Thyroid gland (tissue), 4 donors: ENCODE results near the gene AARSD1. TPM values are rescaled to one million over a fixed set of nuclear protein-coding genes. Genes with fewer than 3 reads are reported as not detected.

ENCODE experiments used
- DNase-seq, 2 donors: peaks; one replicate each; pipeline ENCODE4 v3.0.0-alpha.2; 2019
- H3K27ac ChIP-seq, 3 donors: fragments of 200-600 bp; sonication (generic); 1 replicate in 2 of 3; 2 replicates in 1 of 3; pipeline ENCODE4 v1.5.1; 2016 to 2019; ENCODE audit warnings: mild to moderate bottlenecking in 1 of 3, moderate library complexity in 1 of 3
- H3K27me3 ChIP-seq: fragments of 200-600 bp; sonication (generic); one replicate; pipeline ENCODE4 v1.5.1; 2019
- H3K36me3 ChIP-seq, 2 donors: fragments of 200-600 bp; sonication (generic); one replicate each; pipeline ENCODE4 v1.5.1; 2016 to 2019
- H3K4me1 ChIP-seq, 2 donors: fragments of 200-600 bp; sonication (generic); one replicate each; pipeline ENCODE4 v1.5.1; 2017 to 2019
- H3K4me3 ChIP-seq, 3 donors: fragments of 200-600 bp; sonication (generic); replicated peaks in 1 of 3; 1 replicate in 2 of 3; 2 replicates in 1 of 3; pipeline ENCODE4 v1.5.1; 2016; ENCODE audit warnings: mild to moderate bottlenecking in 1 of 3
- H3K9me3 ChIP-seq: fragments of 200-600 bp; sonication (generic); one replicate; pipeline ENCODE4 v1.5.1; 2017
- POLR2A ChIP-seq, 2 donors: fragments of 450-650 bp; IDR thresholded peaks; one replicate each; pipeline ENCODE4 v1.6.1; 2017; ENCODE audit warnings: antibody characterized with exemption in 2 of 2, mild to moderate bottlenecking in 2 of 2, moderate library complexity in 1 of 2
- WGBS, 2 donors: methylation state at CpG; one replicate each; pipeline ENCODE4 v1.1.5; 2017; 5-methylcytosine and 5-hydroxymethylcytosine counted together
- intact Hi-C: fragments of 100-400 bp; cut with DNase I; formaldehyde crosslinking; loops from one replicate; pipeline ENCODE4 v1.15.1; 2023
- total RNA-seq, 4 donors: library from RNA; depleted of rRNA; stranded (reverse); fragments of >200 nt; gene quantifications; one replicate each; pipeline ENCODE4 v1.2.3, GENCODE V29; 2016
- TF ChIP-seq, protein P1 (sequence below), 6 experiments: fragments of 200-600 bp in 3 of 6; fragments of 450-650 bp in 3 of 6; sonication (generic) in 3 of 6; IDR thresholded peaks; one replicate each; pipeline ENCODE4 v1.5.1; 2016 to 2019; ENCODE audit warnings: antibody characterized with exemption in 6 of 6, mild to moderate bottlenecking in 2 of 6, inconsistent platforms in 1 of 6, moderate library complexity in 1 of 6

Gene AARSD1
- 10 to 100 TPM; 25.6 to 37.9 (median 32.5) TPM for total RNA-seq

DNA sequence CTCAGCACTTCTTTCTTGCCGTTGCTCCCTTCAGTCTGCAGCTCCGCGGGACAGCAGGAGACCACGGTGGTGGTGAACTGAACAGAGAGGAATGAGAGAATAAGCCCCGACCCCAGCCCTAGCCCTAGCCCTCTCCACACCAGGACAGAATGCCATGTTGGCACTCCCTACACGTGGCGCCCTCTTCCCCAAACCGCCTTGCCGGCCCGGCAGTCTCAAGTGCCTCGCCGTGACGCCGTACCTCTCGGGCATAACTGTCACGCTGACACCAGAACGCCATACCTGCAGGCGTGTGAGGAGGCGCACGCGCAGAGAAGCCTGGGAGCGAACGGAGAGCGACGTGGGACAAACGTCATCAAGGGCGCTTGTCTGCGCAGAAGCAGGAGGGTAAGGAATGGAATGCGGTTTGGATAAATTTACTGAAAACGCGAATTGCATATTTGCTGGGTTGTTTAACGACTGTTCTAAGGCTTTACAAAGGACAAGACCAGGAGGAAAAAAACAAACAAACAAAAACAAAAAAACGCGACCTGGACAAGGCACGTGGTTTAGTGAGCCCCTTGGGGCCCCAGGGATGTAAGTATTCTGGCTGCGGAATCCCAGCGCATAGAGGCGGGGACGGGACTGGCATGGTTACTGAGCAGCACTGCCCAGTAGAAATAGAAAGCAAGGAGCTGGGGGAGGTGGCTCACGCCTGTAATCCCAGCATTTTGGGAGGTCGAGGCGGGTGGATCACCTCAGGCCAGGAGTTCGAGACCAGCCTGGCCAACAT, at the start of gene AARSD1:
TSS of gene AARSD1 (minus strand) at position 294 of the 772 bp plus-strand sequence. CDS start at position 280, 14 bp downstream.
- TF ChIP-seq, protein P1, sequence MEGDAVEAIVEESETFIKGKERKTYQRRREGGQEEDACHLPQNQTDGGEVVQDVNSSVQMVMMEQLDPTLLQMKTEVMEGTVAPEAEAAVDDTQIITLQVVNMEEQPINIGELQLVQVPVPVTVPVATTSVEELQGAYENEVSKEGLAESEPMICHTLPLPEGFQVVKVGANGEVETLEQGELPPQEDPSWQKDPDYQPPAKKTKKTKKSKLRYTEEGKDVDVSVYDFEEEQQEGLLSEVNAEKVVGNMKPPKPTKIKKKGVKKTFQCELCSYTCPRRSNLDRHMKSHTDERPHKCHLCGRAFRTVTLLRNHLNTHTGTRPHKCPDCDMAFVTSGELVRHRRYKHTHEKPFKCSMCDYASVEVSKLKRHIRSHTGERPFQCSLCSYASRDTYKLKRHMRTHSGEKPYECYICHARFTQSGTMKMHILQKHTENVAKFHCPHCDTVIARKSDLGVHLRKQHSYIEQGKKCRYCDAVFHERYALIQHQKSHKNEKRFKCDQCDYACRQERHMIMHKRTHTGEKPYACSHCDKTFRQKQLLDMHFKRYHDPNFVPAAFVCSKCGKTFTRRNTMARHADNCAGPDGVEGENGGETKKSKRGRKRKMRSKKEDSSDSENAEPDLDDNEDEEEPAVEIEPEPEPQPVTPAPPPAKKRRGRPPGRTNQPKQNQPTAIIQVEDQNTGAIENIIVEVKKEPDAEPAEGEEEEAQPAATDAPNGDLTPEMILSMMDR (IDR thresholded peaks at IDR 0.05): peak in 1 of 6 experiments; percentile 25
- peak; percentile 33 to 80 for TF ChIP-seq POLR2A (IDR thresholded peaks at IDR 0.05)
- Histone ChIP-seq H3K4me3 (peak within 1 kb of the TSS; percentile 51 to 58 (median 56)), H3K27ac (peak within 1 kb of the TSS; percentile 87 to 97 (median 91)), H3K27me3 (no peaks in the 10 kb centered on the region), H3K36me3 (peaks cover 9 to 20% of the 10 kb centered on the region in 2 donors), H3K4me1 (peaks cover 12 to 14% of the 10 kb centered on the region in 2 donors), H3K9me3 (no peaks in the 10 kb centered on the region)
- DNase-seq: peak; percentile 92 to 93
- 1 to 2% methylated on average over 36 to 42 of the region's 43 CpGs for WGBS, 2 donors
- intact Hi-C loops: no loop called here

DNA sequence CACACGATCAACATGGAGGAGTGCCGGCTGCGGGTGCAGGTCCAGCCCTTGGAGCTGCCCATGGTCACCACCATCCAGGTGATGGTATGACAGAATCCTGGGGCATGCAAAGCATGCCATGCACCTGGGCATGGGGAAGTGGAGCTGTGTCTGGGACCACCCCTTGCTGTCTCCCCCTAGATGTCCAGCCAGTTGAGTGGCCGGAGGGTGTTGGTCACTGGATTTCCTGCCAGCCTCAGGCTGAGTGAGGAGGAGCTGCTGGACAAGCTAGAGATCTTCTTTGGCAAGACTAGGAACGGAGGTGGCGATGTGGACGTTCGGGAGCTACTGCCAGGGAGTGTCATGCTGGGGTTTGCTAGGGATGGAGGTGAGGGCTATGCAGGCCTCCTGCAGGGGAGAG, 49.0 kb upstream of the AARSD1 start:
- Histone ChIP-seq H3K27me3 (no peaks in the 10 kb centered on the region), H3K36me3 (peaks cover 11 to 36% of the 10 kb centered on the region in 2 donors), H3K27ac (no peak overlapping the region), H3K4me1 (peaks cover 0 to 33% of the 10 kb centered on the region in 2 donors), H3K9me3 (no peaks in the 10 kb centered on the region), H3K4me3 (no peak overlapping the region)
- DNase-seq: no peak
- 86 to 90% methylated on average over 5 to 8 of the region's 8 CpGs for WGBS, 2 donors
- TF ChIP-seq, protein P1 (IDR thresholded peaks at IDR 0.05): no peak
- intact Hi-C loops: loop anchor here (10.0 kb wide), 1 partner anchor 302 kb away; no protein-coding TSS in a partner anchor

DNA sequence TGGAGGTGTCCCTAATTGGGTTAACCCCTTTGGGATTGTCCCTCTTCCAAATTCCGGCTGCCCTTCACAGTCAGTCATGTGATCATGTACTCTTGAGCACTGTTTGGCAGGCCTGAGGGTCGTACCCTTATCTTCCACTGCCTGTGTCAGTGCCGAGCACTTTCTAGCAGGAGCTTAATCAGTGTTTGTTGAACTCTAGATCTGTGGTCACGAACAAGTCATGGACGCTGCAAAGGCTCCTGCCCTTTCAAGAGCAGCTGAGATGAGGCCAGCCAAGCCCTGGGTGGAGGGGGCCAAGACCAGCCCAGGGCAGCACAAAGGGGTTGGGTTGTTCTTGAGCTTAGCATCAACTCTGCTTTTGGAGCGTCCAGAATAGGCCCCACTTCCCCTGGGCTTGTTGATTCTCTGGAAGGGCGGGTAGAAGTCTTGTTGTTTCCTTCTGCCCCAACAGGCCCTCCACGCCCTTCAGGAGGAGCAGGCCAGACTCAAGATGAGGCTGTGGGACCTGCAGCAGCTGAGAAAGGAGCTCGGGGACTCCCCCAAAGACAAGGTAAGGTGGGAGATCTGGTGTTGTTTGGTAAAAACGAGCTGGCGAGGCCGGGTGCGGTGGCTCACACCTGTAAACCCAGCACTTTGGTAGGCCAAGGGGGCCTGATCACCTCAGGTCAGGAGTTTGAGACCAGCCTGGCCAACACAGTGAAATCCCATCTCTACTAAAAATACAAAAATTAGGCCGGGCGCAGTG, 47.6 kb upstream of the AARSD1 start:
- H3K4me3 ChIP-seq: no peak overlapping the region
- H3K27ac ChIP-seq: peak overlapping the region in 1 of 3 donors; percentile 28
- H3K4me1 ChIP-seq: peaks cover 6 to 37% of the 10 kb centered on the region in 2 donors
- intact Hi-C loops: loop anchor here (10.0 kb wide), 1 partner anchor 303 kb away; no protein-coding TSS in a partner anchor
- H3K9me3 ChIP-seq: no peaks in the 10 kb centered on the region
- H3K27me3 ChIP-seq: no peaks in the 10 kb centered on the region
- DNase-seq: no peak
- TF ChIP-seq, protein P1 (IDR thresholded peaks at IDR 0.05): no peak
- TF ChIP-seq POLR2A (IDR thresholded peaks at IDR 0.05): no peak
- 74 to 87% methylated on average over 15 of the region's 15 CpGs for WGBS, 2 donors
- H3K36me3 ChIP-seq: peaks cover 11 to 27% of the 10 kb centered on the region in 2 donors

GRCh38 chr17:43010667-43011308, 46.5 kb upstream of the AARSD1 start:
- H3K4me1 ChIP-seq: peaks cover 7 to 34% of the 10 kb centered on the region in 2 donors
- no peak for TF ChIP-seq POLR2A (IDR thresholded peaks at IDR 0.05)
- TF ChIP-seq, protein P1 (IDR thresholded peaks at IDR 0.05): no peak

More at GRCh38 chr17:43010667-43011308, 46.5 kb upstream of the AARSD1 start:
- intact Hi-C loops: loop anchor here (10.0 kb wide), 1 partner anchor 304 kb away; no protein-coding TSS in a partner anchor
- DNase-seq: no peak
- H3K27me3 ChIP-seq: no peaks in the 10 kb centered on the region
- peaks cover 8 to 16% of the 10 kb centered on the region in 2 donors for H3K36me3 ChIP-seq
- 94% methylated on average over 5 of the region's 5 CpGs for WGBS, 2 donors
- H3K4me3 ChIP-seq: no peak overlapping the region
- no peak overlapping the region for H3K27ac ChIP-seq
- H3K9me3 ChIP-seq: no peaks in the 10 kb centered on the region
